H54 (cell line): ENCODE measurements around the gene RETSAT.
"Not testable (repeated sequence)": the region's sequence is repeated elsewhere in the genome, so short reads cannot be mapped to it uniquely, and the experiment has no call there.

Experiments used
- DNase-seq: peaks from one replicate; pipeline ENCODE4 v3.0.0; 2011; ENCODE audit warnings: low spot score, mixed read lengths; ENCODE audit not compliant: insufficient read length
- FAIRE-seq: peaks from 3 replicates; lab custom pipeline; 2011; peaks lifted over from hg19 to GRCh38; lab: Jason Lieb, UNC
- POLR2A ChIP-seq: IDR thresholded peaks from 2 replicates; pipeline ENCODE4 v1.6.1; 2011; ENCODE audit warnings: low read depth, mild to moderate bottlenecking, low read length

The RETSAT gene

DNA sequence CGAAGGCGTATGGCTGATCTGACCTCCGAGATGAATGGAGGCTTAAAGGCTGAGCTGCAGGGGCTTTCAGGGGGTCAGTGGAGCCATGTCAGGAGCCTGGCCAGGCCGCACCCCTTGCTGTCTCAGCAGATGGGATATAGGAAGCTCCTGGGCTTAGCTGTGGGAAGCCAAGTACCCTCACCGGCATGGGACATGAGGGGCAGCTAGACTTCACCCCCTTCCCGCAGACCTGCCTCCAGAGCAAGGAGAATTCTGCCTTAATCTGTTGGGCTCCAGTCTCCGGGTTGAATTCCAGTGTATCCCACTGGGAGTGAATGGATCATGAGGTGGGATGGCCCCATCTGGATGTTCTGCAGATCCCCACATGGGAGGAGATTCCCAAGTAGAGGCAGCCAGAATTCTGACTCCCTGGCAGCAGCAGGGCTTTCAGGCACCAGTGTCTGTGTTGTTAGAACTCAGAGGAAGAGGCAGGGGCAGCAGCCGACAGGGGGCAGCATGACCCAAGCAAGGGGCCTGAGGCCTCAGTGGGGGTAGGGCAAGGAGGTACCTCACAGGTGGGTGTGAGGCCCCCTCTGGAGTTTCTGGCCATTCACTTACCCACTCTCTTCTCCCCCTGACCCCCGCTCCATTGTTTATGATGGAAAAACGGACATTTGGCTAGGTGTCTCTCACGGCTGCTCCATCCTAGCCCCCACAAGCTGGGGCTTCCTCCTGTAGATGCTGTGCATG, 36.8 kb upstream of the RETSAT start:
- no peak for FAIRE-seq
- TF ChIP-seq POLR2A, result no peak
- DNase-seq, result no peak

- no peak for TF ChIP-seq POLR2A
- no peak for DNase-seq
- no peak for FAIRE-seq
Measured at GRCh38 chr2:85388878-85389538, 34.7 kb upstream of the RETSAT start.

GRCh38 chr2:85387754-85388153, 33.4 kb upstream of the RETSAT start:
- DNase-seq, result no peak
- no peak for TF ChIP-seq POLR2A
- no peak for FAIRE-seq

- DNase-seq (no peak), FAIRE-seq (no peak)
- no peak for TF ChIP-seq POLR2A
Measured at GRCh38 chr2:85385746-85386145, 31.4 kb upstream of the RETSAT start.

GRCh38 chr2:85383850-85384249, 29.5 kb upstream of the RETSAT start:
- DNase-seq (no peak), FAIRE-seq (no peak)
- no peak for TF ChIP-seq POLR2A

GRCh38 chr2:85383151-85383550, 28.8 kb upstream of the RETSAT start:
- FAIRE-seq, result not testable (repeated sequence)

GRCh38 chr2:85380048-85380447, 25.7 kb upstream of the RETSAT start:
- TF ChIP-seq POLR2A, result no peak
- DNase-seq (no peak), FAIRE-seq (no peak)

More at GRCh38 chr2:85383151-85383550, 28.8 kb upstream of the RETSAT start:
- DNase-seq, result not testable (repeated sequence)

DNA sequence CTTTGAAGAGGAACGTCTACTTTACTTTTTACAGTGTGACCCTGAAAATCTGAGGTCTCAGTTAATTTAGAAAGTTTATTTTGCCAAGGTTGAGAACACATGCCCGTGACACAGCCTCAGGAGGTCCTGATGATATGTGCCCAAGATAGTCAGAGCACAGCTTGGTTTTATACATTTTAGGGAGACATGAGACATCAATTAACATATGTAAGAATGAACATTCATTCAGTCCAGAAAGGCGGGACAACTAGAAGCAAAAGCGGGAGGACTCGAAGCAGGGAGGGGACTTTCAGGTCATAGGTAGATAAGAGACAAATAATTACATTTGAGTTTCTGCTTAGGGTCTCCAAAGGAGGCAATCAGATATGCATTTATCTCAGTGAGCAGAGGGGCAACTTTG, 23.9 kb upstream of the RETSAT start:
- TF ChIP-seq POLR2A, result no peak
- DNase-seq, result no peak

GRCh38 chr2:85377083-85377482, 22.8 kb upstream of the RETSAT start:
- FAIRE-seq (no peak), DNase-seq (no peak)
- no peak for TF ChIP-seq POLR2A

More for the DNA sequence above, 23.9 kb upstream of the RETSAT start:
- FAIRE-seq, result no peak

GRCh38 chr2:85376291-85377065, 22.1 kb upstream of the RETSAT start:
- no peak for DNase-seq
- FAIRE-seq, result no peak
- no peak for TF ChIP-seq POLR2A

- TF ChIP-seq POLR2A, result no peak
- DNase-seq (no peak), FAIRE-seq (no peak)
Measured at GRCh38 chr2:85371045-85371444, 16.7 kb upstream of the RETSAT start.

DNA sequence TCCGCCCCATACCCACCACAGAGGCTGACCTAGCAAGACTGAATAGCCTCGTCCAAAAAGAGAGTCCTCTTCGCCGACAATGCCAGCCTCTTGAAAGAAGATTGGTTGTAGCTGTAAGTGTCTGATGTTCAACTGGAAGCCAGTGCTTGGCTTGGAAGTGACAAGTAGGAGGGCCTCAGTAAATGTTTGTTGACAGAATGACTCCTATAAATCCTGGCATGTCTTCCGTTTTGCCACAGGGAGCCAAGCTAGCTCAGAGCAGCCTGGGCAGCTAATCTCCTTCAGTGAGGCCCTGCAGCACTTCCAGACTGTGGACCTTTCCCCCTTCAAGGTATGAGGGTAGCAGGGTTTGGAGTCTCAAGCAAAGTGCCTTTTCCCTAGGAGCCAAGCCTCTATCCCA, 15.2 kb upstream of the RETSAT start:
- no peak for FAIRE-seq
- no peak for DNase-seq
- TF ChIP-seq POLR2A, result no peak

GRCh38 chr2:85368921-85369320, 14.6 kb upstream of the RETSAT start:
- no peak for DNase-seq
- TF ChIP-seq POLR2A, result no peak
- no peak for FAIRE-seq

DNA sequence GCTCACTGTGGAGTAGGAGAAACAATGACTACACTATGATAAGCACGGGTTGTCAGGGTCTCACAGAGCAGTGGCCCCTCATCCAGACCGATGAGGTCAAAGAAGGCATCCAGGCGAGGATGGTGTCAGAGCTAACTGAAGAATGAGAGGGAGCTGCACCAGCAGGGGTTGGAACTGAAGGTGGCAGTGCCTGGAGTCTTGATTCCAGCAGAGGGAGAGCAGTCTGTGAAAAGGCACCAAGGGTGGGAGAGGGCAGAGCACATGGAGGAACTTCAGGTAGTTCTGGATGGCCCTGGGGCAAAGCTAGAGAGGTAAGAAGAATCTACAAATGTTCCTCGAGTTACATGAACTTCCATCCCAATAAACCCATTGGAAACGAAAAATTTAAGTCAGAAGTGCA, 12.9 kb upstream of the RETSAT start:
- no peak for TF ChIP-seq POLR2A
- no peak for FAIRE-seq
- no peak for DNase-seq

- FAIRE-seq, DNase-seq: not testable (repeated sequence)
Measured at GRCh38 chr2:85362653-85363387, 8.5 kb upstream of the RETSAT start.
